OCI-M2 (cell line): ENCODE measurements around the gene CAPNS2.
"Not testable (repeated sequence)": the region's sequence is repeated elsewhere in the genome, so short reads cannot be mapped to it uniquely, and the experiment has no call there.

Source experiments
- DNase-seq: peaks from one replicate; lab custom pipeline; 2025; ENCODE audit not compliant: unreplicated experiment; lab: John Stamatoyannopoulos, UW

Gene CAPNS2

DNA sequence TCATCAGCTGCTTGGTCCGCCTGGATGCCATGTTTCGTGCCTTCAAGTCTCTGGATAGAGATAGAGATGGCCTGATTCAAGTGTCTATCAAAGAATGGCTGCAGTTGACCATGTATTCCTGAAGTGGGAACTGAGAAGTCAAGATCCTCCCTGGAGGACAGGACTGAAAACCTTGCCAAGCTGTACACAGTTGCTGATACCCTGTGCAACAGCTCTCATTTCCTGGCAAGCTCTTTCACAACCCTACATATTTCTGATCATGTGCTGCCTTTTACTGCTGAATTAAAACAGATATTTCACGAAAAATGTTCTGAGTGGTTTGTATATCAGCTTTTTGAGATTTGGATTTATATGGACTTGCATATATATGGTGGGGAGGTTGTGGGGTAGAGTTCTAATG lies 898 bp downstream of the CAPNS2 start:
- no peak for DNase-seq

- DNase-seq, result no peak
Measured at GRCh38 chr16:55568207-55568606, 1.7 kb downstream of the CAPNS2 start.

DNA sequence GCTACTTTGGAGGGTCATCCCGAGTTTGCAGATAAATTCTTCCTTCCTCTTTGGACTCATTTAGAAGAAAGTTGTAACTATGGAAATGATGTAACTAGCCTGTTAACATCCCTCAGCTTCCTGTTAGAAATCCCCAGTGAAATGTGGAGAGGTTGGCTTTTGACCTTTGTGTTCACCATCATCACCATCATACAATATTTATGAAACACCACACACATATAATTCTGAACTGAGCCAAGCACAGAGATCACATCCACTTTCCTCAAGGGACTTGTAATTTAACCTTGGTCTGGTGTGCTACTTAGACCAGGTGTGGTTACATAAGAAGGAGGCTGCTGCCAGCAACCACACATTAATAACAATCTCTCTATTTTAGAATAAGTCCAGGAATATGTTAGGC lies 2.5 kb downstream of the CAPNS2 start:
- DNase-seq, result no peak

- DNase-seq, result no peak
Measured at GRCh38 chr16:55570159-55570558, 3.7 kb downstream of the CAPNS2 start.

GRCh38 chr16:55571191-55571897 lies 4.9 kb downstream of the CAPNS2 start:
- DNase-seq, result no peak

DNA sequence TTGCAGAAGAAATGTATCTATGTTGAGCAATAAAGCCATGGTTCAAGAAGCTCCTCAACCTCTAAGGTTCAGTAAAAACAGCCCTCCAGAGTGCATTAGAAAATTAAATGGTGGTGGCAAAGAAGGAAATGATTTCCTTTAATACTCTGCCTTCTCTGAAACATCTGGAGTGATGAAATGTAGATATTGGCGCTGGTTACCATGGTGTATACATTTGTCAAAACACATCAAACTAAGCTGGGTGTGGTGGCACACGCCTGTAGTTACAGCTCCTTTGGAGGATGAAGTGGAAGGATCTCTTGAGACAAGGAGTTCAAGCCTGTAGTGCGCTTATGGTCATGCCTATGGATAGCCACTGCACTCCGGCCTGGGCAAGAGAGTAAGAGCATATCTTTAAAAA lies 6.0 kb downstream of the CAPNS2 start:
- no peak for DNase-seq

DNA sequence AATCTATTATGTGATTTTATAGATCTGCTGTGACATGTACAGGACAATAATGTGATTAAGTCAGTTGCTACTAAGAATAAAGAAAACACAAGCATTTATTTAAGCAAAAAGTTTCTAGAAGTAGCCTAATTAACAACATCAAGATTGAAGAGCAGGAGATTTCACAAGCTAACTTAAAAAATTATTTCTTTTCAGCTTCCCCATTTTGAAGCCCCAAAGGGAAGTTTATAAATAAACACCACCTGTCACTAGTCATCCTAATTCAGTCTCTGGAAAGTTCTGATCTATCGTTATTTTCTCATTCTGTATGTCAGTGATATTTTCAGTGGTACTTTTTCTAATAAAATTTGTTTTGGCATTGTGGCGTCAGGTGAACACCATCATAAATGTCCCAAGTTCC lies 8.3 kb downstream of the CAPNS2 start:
- no peak for DNase-seq

GRCh38 chr16:55575496-55575895 lies 9.0 kb downstream of the CAPNS2 start:
- DNase-seq, result no peak

DNA sequence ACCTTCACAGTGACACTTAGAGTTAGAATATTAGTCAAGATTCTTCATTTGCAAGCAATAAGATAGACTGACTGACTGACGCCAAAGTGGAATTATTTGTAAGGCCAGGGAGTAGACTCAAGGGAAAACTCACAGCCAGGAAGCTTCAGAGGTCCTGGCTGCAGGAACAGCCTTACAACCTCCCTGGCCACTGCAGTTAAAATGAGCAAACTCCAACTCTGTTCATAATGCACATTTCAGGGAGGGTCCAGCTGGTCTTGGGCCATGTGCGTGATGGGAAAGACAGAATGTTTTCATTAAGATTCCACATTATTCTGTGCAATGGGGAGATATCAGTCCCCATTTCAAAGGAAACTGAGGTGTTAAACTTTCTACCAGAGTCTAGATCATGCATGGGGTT lies 9.9 kb downstream of the CAPNS2 start:
- no peak for DNase-seq

DNA sequence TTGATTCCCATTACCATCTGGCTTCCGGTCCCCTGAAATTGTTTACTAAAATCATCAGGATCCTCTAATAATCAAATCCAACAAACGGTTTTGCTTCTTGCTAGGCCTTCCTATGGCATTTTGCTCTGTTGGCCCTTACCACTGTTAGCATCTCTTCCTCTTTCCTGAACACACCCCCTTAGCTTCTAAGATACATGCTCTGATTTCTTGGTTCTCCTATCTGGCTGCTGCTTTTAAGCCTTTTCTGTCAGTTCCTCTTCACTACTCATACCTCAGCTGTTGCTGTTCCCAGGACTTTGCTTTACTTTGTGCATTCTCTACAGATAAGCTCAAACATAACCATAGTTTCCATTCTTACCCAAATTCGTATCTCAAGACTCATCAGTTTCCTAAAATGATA lies 11.4 kb downstream of the CAPNS2 start:
- DNase-seq, result no peak

DNA sequence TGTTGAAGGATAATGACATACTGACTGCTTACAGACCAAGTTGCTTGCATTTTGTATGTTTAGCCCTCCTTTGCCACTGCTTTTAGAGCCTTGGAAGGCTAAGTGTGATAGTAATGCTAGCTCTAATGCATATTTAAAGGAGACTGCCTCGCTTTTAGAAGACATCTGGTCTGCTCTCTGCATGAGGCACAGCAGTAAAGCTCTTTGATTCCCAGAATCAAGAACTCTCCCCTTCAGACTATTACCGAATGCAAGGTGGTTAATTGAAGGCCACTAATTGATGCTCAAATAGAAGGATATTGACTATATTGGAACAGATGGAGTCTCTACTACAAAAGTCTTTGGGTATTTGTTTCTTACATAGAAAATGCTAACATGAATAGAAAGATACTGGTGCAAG lies 19.1 kb downstream of the CAPNS2 start:
- DNase-seq, result no peak

GRCh38 chr16:55588799-55589198 lies 22.3 kb downstream of the CAPNS2 start:
- no peak for DNase-seq

DNA sequence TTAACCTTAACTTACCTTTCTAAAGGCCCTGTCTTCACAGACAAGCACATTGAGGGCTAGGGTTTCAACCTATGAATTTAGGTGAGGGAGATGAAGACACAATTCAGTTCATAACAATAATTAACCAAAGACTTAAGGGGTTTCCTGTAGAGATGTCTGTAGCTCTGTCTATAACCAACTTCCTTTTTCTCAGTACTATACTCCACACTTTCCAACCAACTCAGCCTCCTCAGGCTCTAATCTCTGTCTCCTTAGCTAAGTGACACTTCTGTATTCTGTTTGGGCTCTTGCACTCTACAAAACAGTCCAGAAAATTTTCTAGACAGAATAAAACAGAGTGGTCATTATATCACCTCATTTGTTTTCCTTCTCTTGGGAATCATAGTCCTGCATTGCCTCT lies 25.8 kb downstream of the CAPNS2 start:
- no peak for DNase-seq

DNA sequence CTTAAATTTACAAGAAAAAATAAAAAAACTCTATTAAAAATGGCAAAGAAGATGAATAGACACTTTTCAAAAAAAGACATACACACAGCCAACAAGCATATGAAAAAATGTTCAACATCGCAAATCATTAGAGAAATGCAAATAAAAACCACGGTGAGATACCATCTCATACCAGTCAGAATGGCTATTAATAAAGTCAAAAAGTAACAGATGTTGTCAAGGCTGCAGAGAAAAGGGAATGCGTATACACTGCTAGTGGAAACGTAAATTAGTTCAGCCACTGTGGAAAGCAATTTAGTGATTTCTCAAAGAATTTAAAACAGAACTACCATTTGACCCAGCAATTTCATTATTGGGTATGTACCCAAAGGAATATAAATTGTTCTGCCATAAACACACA lies 31.4 kb downstream of the CAPNS2 start:
- DNase-seq, result no peak

GRCh38 chr16:55605754-55606336 lies 39.4 kb downstream of the CAPNS2 start:
- no peak for DNase-seq

DNA sequence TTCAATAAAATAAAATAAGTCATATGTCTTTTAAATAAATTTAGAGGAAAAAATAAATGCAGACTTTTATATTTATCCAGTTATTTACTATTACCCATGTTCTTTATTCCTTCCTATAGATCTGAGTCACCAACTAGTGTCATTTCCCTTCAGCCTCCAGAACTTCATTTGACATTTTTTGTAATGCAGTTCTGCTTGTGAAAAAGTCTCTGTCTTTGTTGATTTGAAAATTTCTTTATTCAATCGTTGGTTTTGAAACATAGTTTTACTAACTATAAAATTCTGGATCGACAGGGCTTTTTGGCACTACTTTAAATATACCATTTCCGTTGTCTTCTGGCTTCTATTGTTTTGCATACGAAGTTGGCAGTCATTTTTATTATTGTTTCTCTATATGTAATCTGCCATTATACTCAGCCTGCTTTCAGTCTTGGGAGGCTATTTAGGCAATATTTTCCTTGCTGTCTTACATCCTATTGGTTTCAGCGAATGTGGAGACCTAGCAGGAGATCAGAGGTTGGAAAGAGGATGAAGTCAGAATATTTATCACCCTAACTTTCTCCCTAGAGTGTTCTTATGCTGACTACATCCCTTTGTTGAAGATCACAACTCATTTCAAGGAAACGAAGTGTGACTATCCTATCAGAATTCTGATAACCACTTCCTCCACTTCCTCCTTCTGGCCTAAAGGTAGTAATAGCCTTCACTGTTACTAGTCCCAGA lies 47.3 kb downstream of the CAPNS2 start:
- no peak for DNase-seq

DNA sequence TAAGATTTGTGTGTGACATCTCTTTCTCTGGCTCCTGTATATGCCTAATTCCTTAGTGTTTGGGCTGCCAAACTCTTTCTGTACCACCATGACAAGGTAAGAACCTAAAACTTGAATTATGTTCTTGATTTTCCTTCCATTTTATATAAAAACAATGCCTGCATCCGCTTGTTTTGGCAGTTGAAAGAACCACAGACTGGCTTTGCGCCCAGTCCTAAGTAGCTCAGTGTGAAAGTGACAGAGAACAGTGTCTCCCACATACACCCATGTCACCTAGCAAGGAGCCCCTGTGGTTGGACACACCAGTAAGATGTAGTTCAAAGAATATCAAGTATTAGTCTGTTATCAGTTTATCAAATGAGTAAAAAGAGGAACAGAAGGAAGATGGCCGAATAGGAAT lies 48.6 kb downstream of the CAPNS2 start:
- DNase-seq, result no peak

DNA sequence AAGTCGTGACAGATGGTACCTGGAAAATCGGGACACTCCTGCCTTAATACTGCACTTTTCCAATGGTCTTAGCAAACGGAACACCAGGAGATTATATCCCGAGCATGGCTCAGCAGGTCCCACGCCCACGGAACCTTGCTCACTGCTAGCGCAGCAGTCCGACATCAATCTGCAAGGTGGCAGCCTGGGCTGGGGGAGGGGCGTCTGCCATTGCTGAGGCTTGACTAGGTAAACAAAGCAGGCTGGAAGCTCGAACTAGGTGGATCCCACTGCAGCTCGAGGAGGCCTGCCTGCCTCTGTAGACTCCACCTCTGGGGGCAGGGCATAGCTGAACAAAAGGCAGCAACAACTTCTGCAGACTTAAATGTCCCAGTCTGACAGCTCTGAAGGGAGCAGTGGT lies 49.2 kb downstream of the CAPNS2 start:
- DNase-seq, result not testable (repeated sequence)
